Measurements from ENCODE around the gene GMPR. TPM values are rescaled to one million over a fixed set of nuclear protein-coding genes. Genes with fewer than 3 reads are reported as not detected.

The GMPR gene
- total and polyA plus RNA-seq, 9 donors = 27.0 to 66.6 (median 51.6) TPM

- H3K4me1 ChIP-seq (ENCODE audit: control insufficient read depth, insufficient read depth, low read length) = peaks cover 13% of the 10 kb centered on the region
- no peak overlapping the region for H3K4me3 ChIP-seq (ENCODE audit: low read length)
- WGBS (ENCODE audit: insufficient coverage) = 93% methylated on average over 8 of the region's 9 CpGs
- no peak overlapping the region for H3K27ac ChIP-seq (ENCODE audit: low read length)
- H3K27me3 ChIP-seq (ENCODE audit: control insufficient read depth, insufficient read depth, low read length) = peaks cover 16% of the 10 kb centered on the region
- no peaks in the 10 kb centered on the region for H3K36me3 ChIP-seq (ENCODE audit: control insufficient read depth, insufficient read depth, low read length)
- H3K9me3 ChIP-seq (replicated peaks; ENCODE audit: control insufficient read depth, low read depth, low read length) = no peaks in the 10 kb centered on the region
- no peak for DNase-seq
Measured at GRCh38 chr6:16230953-16231352, 7.4 kb upstream of the GMPR start.

GRCh38 chr6:16232086-16232485, 6.3 kb upstream of the GMPR start:
- Histone ChIP-seq H3K27me3 (ENCODE audit: control insufficient read depth, insufficient read depth, low read length) (peaks cover 16% of the 10 kb centered on the region), H3K4me3 (ENCODE audit: low read length) (no peak overlapping the region), H3K27ac (ENCODE audit: low read length) (no peak overlapping the region), H3K4me1 (ENCODE audit: control insufficient read depth, insufficient read depth, low read length) (peaks cover 18% of the 10 kb centered on the region), H3K36me3 (ENCODE audit: control insufficient read depth, insufficient read depth, low read length) (no peaks in the 10 kb centered on the region), H3K9me3 (replicated peaks; ENCODE audit: control insufficient read depth, low read depth, low read length) (no peaks in the 10 kb centered on the region)
- no peak for DNase-seq
- no CpG with 5 or more reads among the region's 5 CpGs for WGBS (ENCODE audit: insufficient coverage)

GRCh38 chr6:16236009-16236501, 2.3 kb upstream of the GMPR start:
- Histone ChIP-seq H3K4me3 (ENCODE audit: low read length) (no peak overlapping the region), H3K4me1 (ENCODE audit: control insufficient read depth, insufficient read depth, low read length) (peaks cover 23% of the 10 kb centered on the region), H3K27me3 (ENCODE audit: control insufficient read depth, insufficient read depth, low read length) (peaks cover 3% of the 10 kb centered on the region), H3K27ac (ENCODE audit: low read length) (peak overlapping the region; percentile 26), H3K36me3 (ENCODE audit: control insufficient read depth, insufficient read depth, low read length) (no peaks in the 10 kb centered on the region), H3K9me3 (replicated peaks; ENCODE audit: control insufficient read depth, low read depth, low read length) (no peaks in the 10 kb centered on the region)
- no peak for DNase-seq
- WGBS (ENCODE audit: insufficient coverage) = no CpG with 5 or more reads among the region's 4 CpGs

- Histone ChIP-seq H3K4me1 (ENCODE audit: control insufficient read depth, insufficient read depth, low read length) (peaks cover 28% of the 10 kb centered on the region), H3K27ac (ENCODE audit: low read length) (peak overlapping the region; percentile 26)
- WGBS (ENCODE audit: insufficient coverage) = no CpG with 5 or more reads among the region's 3 CpGs
Measured at GRCh38 chr6:16236631-16237199, 1.7 kb upstream of the GMPR start.

GRCh38 chr6:16237242-16237641, 1.1 kb upstream of the GMPR start:
- peaks cover 2% of the 10 kb centered on the region for H3K27me3 ChIP-seq (ENCODE audit: control insufficient read depth, insufficient read depth, low read length)
- no peaks in the 10 kb centered on the region for H3K9me3 ChIP-seq (replicated peaks; ENCODE audit: control insufficient read depth, low read depth, low read length)
- 100% methylated on average over 4 of the region's 7 CpGs for WGBS (ENCODE audit: insufficient coverage)
- peak overlapping the region; percentile 26 for H3K27ac ChIP-seq (ENCODE audit: low read length)
- no peak overlapping the region for H3K4me3 ChIP-seq (ENCODE audit: low read length)
- H3K36me3 ChIP-seq (ENCODE audit: control insufficient read depth, insufficient read depth, low read length) = no peaks in the 10 kb centered on the region
- DNase-seq = no peak
- H3K4me1 ChIP-seq (ENCODE audit: control insufficient read depth, insufficient read depth, low read length) = peaks cover 28% of the 10 kb centered on the region

More at GRCh38 chr6:16236631-16237199, 1.7 kb upstream of the GMPR start:
- Histone ChIP-seq H3K27me3 (ENCODE audit: control insufficient read depth, insufficient read depth, low read length) (peaks cover 2% of the 10 kb centered on the region), H3K9me3 (replicated peaks; ENCODE audit: control insufficient read depth, low read depth, low read length) (no peaks in the 10 kb centered on the region), H3K4me3 (ENCODE audit: low read length) (no peak overlapping the region), H3K36me3 (ENCODE audit: control insufficient read depth, insufficient read depth, low read length) (no peaks in the 10 kb centered on the region)
- DNase-seq = peak; percentile 85

- Histone ChIP-seq H3K36me3 (ENCODE audit: control insufficient read depth, insufficient read depth, low read length) (no peaks in the 10 kb centered on the region), H3K27me3 (ENCODE audit: control insufficient read depth, insufficient read depth, low read length) (peaks cover 2% of the 10 kb centered on the region), H3K27ac (ENCODE audit: low read length) (peak overlapping the region; percentile 78), H3K4me3 (ENCODE audit: low read length) (peak overlapping the region; percentile 78), H3K4me1 (ENCODE audit: control insufficient read depth, insufficient read depth, low read length) (peaks cover 44% of the 10 kb centered on the region), H3K9me3 (replicated peaks; ENCODE audit: control insufficient read depth, low read depth, low read length) (no peaks in the 10 kb centered on the region)
- DNase-seq = peak; percentile 79
- 3% methylated on average over 28 of the region's 34 CpGs for WGBS (ENCODE audit: insufficient coverage)
Measured at GRCh38 chr6:16238963-16239797, 793 bp downstream of the GMPR start.

GRCh38 chr6:16239798-16240123, 1.4 kb downstream of the GMPR start:
- Histone ChIP-seq H3K9me3 (replicated peaks; ENCODE audit: control insufficient read depth, low read depth, low read length) (no peaks in the 10 kb centered on the region), H3K4me3 (ENCODE audit: low read length) (peak overlapping the region; percentile 78), H3K4me1 (ENCODE audit: control insufficient read depth, insufficient read depth, low read length) (peaks cover 50% of the 10 kb centered on the region), H3K27me3 (ENCODE audit: control insufficient read depth, insufficient read depth, low read length) (peaks cover 2% of the 10 kb centered on the region), H3K36me3 (ENCODE audit: control insufficient read depth, insufficient read depth, low read length) (no peaks in the 10 kb centered on the region), H3K27ac (ENCODE audit: low read length) (peak overlapping the region; percentile 78)
- WGBS (ENCODE audit: insufficient coverage) = 58% methylated on average over 4 of the region's 5 CpGs
- DNase-seq = no peak

GRCh38 chr6:16240589-16241320, 2.4 kb downstream of the GMPR start:
- WGBS (ENCODE audit: insufficient coverage) = 96% methylated on average over 7 of the region's 12 CpGs
- H3K4me3 ChIP-seq (ENCODE audit: low read length) = no peak overlapping the region

GRCh38 chr6:16241321-16241689, 2.9 kb downstream of the GMPR start:
- Histone ChIP-seq H3K9me3 (replicated peaks; ENCODE audit: control insufficient read depth, low read depth, low read length) (no peaks in the 10 kb centered on the region), H3K36me3 (ENCODE audit: control insufficient read depth, insufficient read depth, low read length) (no peaks in the 10 kb centered on the region), H3K27me3 (ENCODE audit: control insufficient read depth, insufficient read depth, low read length) (peaks cover 2% of the 10 kb centered on the region), H3K4me3 (ENCODE audit: low read length) (no peak overlapping the region), H3K27ac (ENCODE audit: low read length) (no peak overlapping the region), H3K4me1 (ENCODE audit: control insufficient read depth, insufficient read depth, low read length) (peaks cover 66% of the 10 kb centered on the region)
- no peak for DNase-seq
- WGBS (ENCODE audit: insufficient coverage) = 50% methylated on average over 1 of the region's 4 CpGs

More at GRCh38 chr6:16240589-16241320, 2.4 kb downstream of the GMPR start:
- Histone ChIP-seq H3K27ac (ENCODE audit: low read length) (no peak overlapping the region), H3K4me1 (ENCODE audit: control insufficient read depth, insufficient read depth, low read length) (peaks cover 60% of the 10 kb centered on the region), H3K27me3 (ENCODE audit: control insufficient read depth, insufficient read depth, low read length) (peaks cover 2% of the 10 kb centered on the region), H3K36me3 (ENCODE audit: control insufficient read depth, insufficient read depth, low read length) (no peaks in the 10 kb centered on the region), H3K9me3 (replicated peaks; ENCODE audit: control insufficient read depth, low read depth, low read length) (no peaks in the 10 kb centered on the region)
- DNase-seq = no peak

- Histone ChIP-seq H3K27me3 (ENCODE audit: control insufficient read depth, insufficient read depth, low read length) (peaks cover 2% of the 10 kb centered on the region), H3K27ac (ENCODE audit: low read length) (peak overlapping the region; percentile 13), H3K4me1 (ENCODE audit: control insufficient read depth, insufficient read depth, low read length) (peaks cover 65% of the 10 kb centered on the region), H3K9me3 (replicated peaks; ENCODE audit: control insufficient read depth, low read depth, low read length) (no peaks in the 10 kb centered on the region), H3K4me3 (ENCODE audit: low read length) (no peak overlapping the region), H3K36me3 (ENCODE audit: control insufficient read depth, insufficient read depth, low read length) (peaks cover 9% of the 10 kb centered on the region)
- WGBS (ENCODE audit: insufficient coverage) = 53% methylated on average over 4 of the region's 8 CpGs
- peak; percentile 41 for DNase-seq
Measured at GRCh38 chr6:16243055-16243454, 4.7 kb downstream of the GMPR start.

All from muscle of leg (tissue), 11 donors.